OCI-LY1 (cell line): Measurements from ENCODE around the gene CADM1.

Source experiments
- H2AFZ ChIP-seq: fragments of 200-600 bp; sonication (generic), shearing (Covaris generic); 2 replicates; pipeline ENCODE4 v1.6.0; 2014; ENCODE audit warnings: antibody characterized with exemption, mild to moderate bottlenecking, low read length
- H3F3A ChIP-seq: fragments of 200-600 bp; sonication (generic), shearing (Covaris generic); 2 replicates; pipeline ENCODE4 v1.6.0; 2014; ENCODE audit warnings: mild to moderate bottlenecking, antibody characterized with exemption, low read length, moderate library complexity; ENCODE audit not compliant: insufficient read depth
- H3K27ac ChIP-seq: fragments of 200-600 bp; sonication (generic); 2 replicates; pipeline ENCODE4 v1.5.1; 2014; ENCODE audit warnings: low read length, mixed run types, mild to moderate bottlenecking, low read depth; ENCODE audit not compliant: poor library complexity, severe bottlenecking
- H3K27me3 ChIP-seq: fragments of 200-600 bp; sonication (generic); 2 replicates; pipeline ENCODE4 v1.6.0; 2014; ENCODE audit warnings: antibody characterized with exemption, mild to moderate bottlenecking, low read length, moderate library complexity; ENCODE audit not compliant: insufficient read depth
- H3K36me3 ChIP-seq: fragments of 200-600 bp; sonication (generic); 2 replicates; pipeline ENCODE4 v1.6.1; 2014; ENCODE audit warnings: mild to moderate bottlenecking, antibody characterized with exemption, low read length, moderate library complexity, mixed read lengths; ENCODE audit not compliant: insufficient read depth
- H3K4me1 ChIP-seq: fragments of 200-600 bp; sonication (generic); 2 replicates; pipeline ENCODE4 v1.5.1; 2014; ENCODE audit warnings: mild to moderate bottlenecking, low read length, moderate library complexity; ENCODE audit not compliant: insufficient read depth, severe bottlenecking
- H3K4me2 ChIP-seq: fragments of 200-600 bp; sonication (generic), shearing (Covaris generic); 2 replicates; pipeline ENCODE4 v1.6.1; 2014; ENCODE audit warnings: low read length
- H3K4me3 ChIP-seq: fragments of 200-600 bp; sonication (generic); 2 replicates; pipeline ENCODE4 v1.5.1; 2014; ENCODE audit warnings: low read length, low read depth, mild to moderate bottlenecking, mixed read lengths; ENCODE audit not compliant: poor library complexity, severe bottlenecking
- H3K79me2 ChIP-seq: fragments of 200-600 bp; shearing (Covaris generic); 2 replicates; pipeline ENCODE4 v1.6.1; 2016; ENCODE audit warnings: mixed run types, low read length, mixed read lengths; ENCODE audit not compliant: insufficient read depth
- H3K9ac ChIP-seq: fragments of 200-600 bp; sonication (generic), shearing (Covaris generic); 2 replicates; pipeline ENCODE4 v1.6.1; 2014; ENCODE audit warnings: mild to moderate bottlenecking, low read length, mixed read lengths
- H3K9me2 ChIP-seq: fragments of 200-600 bp; sonication (generic), shearing (Covaris generic); 2 replicates; pipeline ENCODE4 v1.6.1; 2014; ENCODE audit warnings: low read depth, mild to moderate bottlenecking, low read length, mixed read lengths
- H3K9me3 ChIP-seq: fragments of 200-600 bp; shearing (Covaris generic); 2 replicates; pipeline ENCODE4 v1.6.1; 2014; ENCODE audit warnings: low read length, mixed read lengths
- H4K20me1 ChIP-seq: fragments of 200-600 bp; sonication (generic), shearing (Covaris generic); 2 replicates; pipeline ENCODE4 v1.6.0; 2016; ENCODE audit warnings: mild to moderate bottlenecking, low read length; ENCODE audit not compliant: insufficient read depth
- CTCF ChIP-seq: fragments of 200-600 bp; sonication (generic), shearing (Covaris generic); IDR thresholded peaks from 2 replicates; pipeline ENCODE4 v1.5.1; 2017; ENCODE audit warnings: mild to moderate bottlenecking, antibody characterized with exemption, low read length, moderate library complexity, mixed read lengths
- EZH2 ChIP-seq: fragments of 200-600 bp; sonication (generic), shearing (Covaris generic); IDR thresholded peaks from 2 replicates; pipeline ENCODE4 v1.8.0; 2017; ENCODE audit warnings: borderline replicate concordance, mixed run types, mild to moderate bottlenecking, antibody characterized with exemption, low read length, moderate library complexity, mixed read lengths

The CADM1 gene

GRCh38 chr11:115383431-115383830 lies 120.8 kb downstream of the CADM1 start:
- Histone ChIP-seq H3K9me2 (no peaks in the 10 kb centered on the region), H2AFZ (no peak overlapping the region), H4K20me1 (no peaks in the 10 kb centered on the region), H3K4me1 (no peaks in the 10 kb centered on the region), H3K27ac (no peak overlapping the region), H3K9ac (no peak overlapping the region), H3K79me2 (no peaks in the 10 kb centered on the region), H3K36me3 (no peaks in the 10 kb centered on the region), H3K9me3 (no peaks in the 10 kb centered on the region), H3K27me3 (no peaks in the 10 kb centered on the region), H3K4me2 (no peak overlapping the region), H3F3A (no peaks in the 10 kb centered on the region), H3K4me3 (no peak overlapping the region)
- no peak for TF ChIP-seq CTCF
- no peak for TF ChIP-seq EZH2

GRCh38 chr11:115379528-115379927 lies 124.7 kb downstream of the CADM1 start:
- H3K27me3 ChIP-seq = no peaks in the 10 kb centered on the region
- no peak overlapping the region for H3K4me2 ChIP-seq
- no peak overlapping the region for H3K27ac ChIP-seq
- H3F3A ChIP-seq = no peaks in the 10 kb centered on the region
- no peak overlapping the region for H3K9ac ChIP-seq
- H3K9me3 ChIP-seq = no peaks in the 10 kb centered on the region
- H3K79me2 ChIP-seq = no peaks in the 10 kb centered on the region
- H2AFZ ChIP-seq = no peak overlapping the region
- H4K20me1 ChIP-seq = no peaks in the 10 kb centered on the region
- H3K9me2 ChIP-seq = no peaks in the 10 kb centered on the region
- no peak overlapping the region for H3K4me3 ChIP-seq
- no peaks in the 10 kb centered on the region for H3K4me1 ChIP-seq
- H3K36me3 ChIP-seq = no peaks in the 10 kb centered on the region
- TF ChIP-seq CTCF = no peak
- TF ChIP-seq EZH2 = no peak

GRCh38 chr11:115378557-115378956 lies 125.7 kb downstream of the CADM1 start:
- Histone ChIP-seq H3F3A (no peaks in the 10 kb centered on the region), H3K4me1 (no peaks in the 10 kb centered on the region), H3K27ac (no peak overlapping the region), H3K9me2 (no peaks in the 10 kb centered on the region), H2AFZ (no peak overlapping the region), H3K9ac (no peak overlapping the region), H3K4me3 (no peak overlapping the region), H3K79me2 (no peaks in the 10 kb centered on the region), H3K9me3 (no peaks in the 10 kb centered on the region), H3K4me2 (no peak overlapping the region), H3K27me3 (no peaks in the 10 kb centered on the region), H4K20me1 (no peaks in the 10 kb centered on the region), H3K36me3 (no peaks in the 10 kb centered on the region)
- no peak for TF ChIP-seq CTCF
- TF ChIP-seq EZH2 = no peak
